CD4-positive, alpha-beta T cell (primary cell): ENCODE results near the gene TPCN2. TPM values are rescaled to one million over a fixed set of nuclear protein-coding genes. Genes with fewer than 3 reads are reported as not detected.

Experiments
- ATAC-seq: fragments of 200-7000 bp; cut with Tn5 transposase; one replicate; pipeline ENCODE4 v1.10.0; 2022; ENCODE audit warnings: mild to moderate bottlenecking; ENCODE audit not compliant: poor library complexity
- CTCF ChIA-PET: fragments of 350-600 bp; sonication (Branson Sonifier 250); formaldehyde crosslinking; loops from one replicate; lab custom pipeline; 2021; ENCODE audit warnings: antibody characterized with exemption, inconsistent platforms; lab: Charles Lee
- POLR2A ChIA-PET: fragments of 350-600 bp; sonication (Branson Sonifier 250); formaldehyde crosslinking; loops from one replicate; lab custom pipeline; 2021; ENCODE audit warnings: antibody characterized with exemption, inconsistent platforms; lab: Charles Lee
- DNase-seq, 14 experiments: peaks; one replicate each; pipeline ENCODE4 v3.0.0-alpha.2; 2013 to 2020; ENCODE audit warnings: mixed read lengths in 2 of 14
- H3K27ac ChIP-seq, 2 donors: one replicate each; pipeline versions ENCODE4 v1.5.1 to v1.7.0; 2013; ENCODE audit warnings: low read length in 2 of 2, low read depth in 1 of 2, mild to moderate bottlenecking in 1 of 2
- H3K27me3 ChIP-seq, 2 experiments: 1 replicate in 1 of 2; 2 replicates in 1 of 2; pipeline versions ENCODE4 v1.6.1 to v1.7.0; 2013; ENCODE audit warnings: low read length in 2 of 2, control low read depth in 1 of 2, mild to moderate bottlenecking in 1 of 2, moderate library complexity in 1 of 2; ENCODE audit not compliant: insufficient read depth in 2 of 2, control insufficient read depth in 1 of 2
- H3K36me3 ChIP-seq: one replicate; pipeline ENCODE4 v1.6.1; 2013; ENCODE audit warnings: low read length, control low read depth; ENCODE audit not compliant: insufficient read depth
- H3K4me1 ChIP-seq: one replicate; pipeline ENCODE4 v1.6.1; 2013; ENCODE audit warnings: low read length, control low read depth; ENCODE audit not compliant: insufficient read depth
- H3K4me3 ChIP-seq: one replicate; pipeline ENCODE4 v1.5.1; 2013; ENCODE audit warnings: mild to moderate bottlenecking, low read length, moderate library complexity
- H3K9me3 ChIP-seq, 2 experiments: 1 replicate in 1 of 2; 2 replicates in 1 of 2; pipeline versions ENCODE4 v1.6.1 to v1.7.0; 2013; ENCODE audit warnings: low read length in 2 of 2, mild to moderate bottlenecking in 2 of 2, control low read depth in 1 of 2, moderate library complexity in 1 of 2; ENCODE audit not compliant: control insufficient read depth in 1 of 2, insufficient read depth in 1 of 2
- H3K27ac Mint-ChIP-seq: one replicate; pipeline ENCODE4 v1.8.0; 2020; ENCODE audit warnings: mixed read lengths
- H3K27me3 Mint-ChIP-seq: one replicate; pipeline ENCODE4 v1.8.0; 2021; ENCODE audit warnings: mixed read lengths
- H3K36me3 Mint-ChIP-seq: one replicate; pipeline ENCODE4 v1.8.0; 2021; ENCODE audit warnings: low read depth, mixed read lengths
- H3K4me1 Mint-ChIP-seq: one replicate; pipeline ENCODE4 v1.8.0; 2021; ENCODE audit warnings: low read depth, mixed read lengths
- H3K4me3 Mint-ChIP-seq: one replicate; pipeline ENCODE4 v1.8.0; 2020; ENCODE audit warnings: mild to moderate bottlenecking, mixed read lengths
- H3K9me3 Mint-ChIP-seq: one replicate; pipeline ENCODE4 v1.8.0; 2020; ENCODE audit warnings: mixed read lengths
- intact Hi-C, 2 experiments: fragments of 100-400 bp; cut with DNase I in 1 of 2; cut with micrococcal nuclease in 1 of 2; formaldehyde crosslinking; loops; one replicate each; pipeline versions ENCODE4 v1.15.1 to v1.9.0; 2023 to 2025; cut with DNase I, micrococcal nuclease
- total RNA-seq, 174 experiments: library from RNA in 2 of 174; stranded (reverse) in 2 of 174; gene quantifications; one replicate each; pipeline ENCODE4 v1.2.3 and lab custom pipeline; 2021 to 2026
- TF ChIP-seq, protein P1 (sequence below): fragments of 200-600 bp; IDR thresholded peaks from one replicate; pipeline ENCODE4 v1.8.0; 2022; ENCODE audit warnings: antibody characterized with exemption, mild to moderate bottlenecking

TPCN2 gene
- total RNA-seq, 2 experiments from 2014 or later: 10.2 to 11.5 TPM

DNA sequence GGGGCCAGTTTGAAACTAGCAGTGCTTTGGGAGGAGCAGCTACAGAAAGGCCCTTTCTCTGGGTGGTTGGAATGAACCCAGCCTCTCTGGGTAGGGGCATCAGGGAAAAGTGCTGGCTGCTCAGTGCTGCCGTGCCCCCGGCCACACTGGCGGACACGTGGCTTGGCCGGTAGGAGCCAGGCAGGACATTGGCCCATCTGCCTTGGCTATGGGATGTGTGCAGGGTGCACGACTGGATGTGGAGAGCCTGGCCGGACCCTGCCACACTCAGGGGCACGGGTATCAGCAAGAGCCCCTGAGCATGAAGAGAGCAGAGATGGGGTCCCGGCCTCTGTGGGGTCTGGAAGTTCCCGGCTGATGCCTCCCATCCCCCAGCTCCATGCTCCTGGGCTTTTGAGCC, 46.6 kb downstream of the TPCN2 start:
- Mint-ChIP-seq H3K36me3 (peaks cover 2% of the 10 kb centered on the region), H3K4me1 (no peaks in the 10 kb centered on the region), H3K27me3 (no peaks in the 10 kb centered on the region), H3K9me3 (no peaks in the 10 kb centered on the region), H3K27ac (no peak overlapping the region), H3K4me3 (no peak overlapping the region)
- H3K4me1 ChIP-seq: no peaks in the 10 kb centered on the region
- no peak overlapping the region for H3K27ac ChIP-seq
- DNase-seq: no peak
- TF ChIP-seq, protein P1, sequence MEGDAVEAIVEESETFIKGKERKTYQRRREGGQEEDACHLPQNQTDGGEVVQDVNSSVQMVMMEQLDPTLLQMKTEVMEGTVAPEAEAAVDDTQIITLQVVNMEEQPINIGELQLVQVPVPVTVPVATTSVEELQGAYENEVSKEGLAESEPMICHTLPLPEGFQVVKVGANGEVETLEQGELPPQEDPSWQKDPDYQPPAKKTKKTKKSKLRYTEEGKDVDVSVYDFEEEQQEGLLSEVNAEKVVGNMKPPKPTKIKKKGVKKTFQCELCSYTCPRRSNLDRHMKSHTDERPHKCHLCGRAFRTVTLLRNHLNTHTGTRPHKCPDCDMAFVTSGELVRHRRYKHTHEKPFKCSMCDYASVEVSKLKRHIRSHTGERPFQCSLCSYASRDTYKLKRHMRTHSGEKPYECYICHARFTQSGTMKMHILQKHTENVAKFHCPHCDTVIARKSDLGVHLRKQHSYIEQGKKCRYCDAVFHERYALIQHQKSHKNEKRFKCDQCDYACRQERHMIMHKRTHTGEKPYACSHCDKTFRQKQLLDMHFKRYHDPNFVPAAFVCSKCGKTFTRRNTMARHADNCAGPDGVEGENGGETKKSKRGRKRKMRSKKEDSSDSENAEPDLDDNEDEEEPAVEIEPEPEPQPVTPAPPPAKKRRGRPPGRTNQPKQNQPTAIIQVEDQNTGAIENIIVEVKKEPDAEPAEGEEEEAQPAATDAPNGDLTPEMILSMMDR: no peak
- CTCF ChIA-PET: no interaction called here
- POLR2A ChIA-PET: no interaction called here
- no peaks in the 10 kb centered on the region for H3K36me3 ChIP-seq
- no peak for ATAC-seq
- intact Hi-C loops: no loop called here
- no peaks in the 10 kb centered on the region for H3K27me3 ChIP-seq
- no peak overlapping the region for H3K4me3 ChIP-seq
- H3K9me3 ChIP-seq: peaks cover 0 to 3% of the 10 kb centered on the region in 2 experiments

DNA sequence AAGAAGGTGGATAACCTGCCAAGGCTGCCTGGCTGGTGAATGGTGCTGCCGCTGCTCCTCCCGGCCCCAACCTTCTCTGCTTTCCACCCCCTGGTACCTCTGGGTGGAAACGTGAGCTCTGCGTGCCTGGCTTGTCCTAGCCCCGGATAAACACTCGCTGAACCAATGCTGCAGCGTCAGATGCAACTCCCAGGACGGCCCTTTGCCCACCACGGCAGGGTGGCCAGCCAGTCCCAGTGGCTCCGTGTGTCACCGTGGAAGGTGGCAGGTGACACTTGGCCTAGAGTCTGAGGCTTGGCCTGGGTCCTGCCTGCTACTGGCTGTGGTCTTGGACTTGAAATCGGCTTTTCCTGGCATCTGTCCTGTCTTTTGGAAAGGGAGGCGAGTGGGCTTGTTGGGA, 47.7 kb downstream of the TPCN2 start:
- TF ChIP-seq, protein P1: no peak
- POLR2A ChIA-PET: no interaction called here
- CTCF ChIA-PET: no interaction called here

DNA sequence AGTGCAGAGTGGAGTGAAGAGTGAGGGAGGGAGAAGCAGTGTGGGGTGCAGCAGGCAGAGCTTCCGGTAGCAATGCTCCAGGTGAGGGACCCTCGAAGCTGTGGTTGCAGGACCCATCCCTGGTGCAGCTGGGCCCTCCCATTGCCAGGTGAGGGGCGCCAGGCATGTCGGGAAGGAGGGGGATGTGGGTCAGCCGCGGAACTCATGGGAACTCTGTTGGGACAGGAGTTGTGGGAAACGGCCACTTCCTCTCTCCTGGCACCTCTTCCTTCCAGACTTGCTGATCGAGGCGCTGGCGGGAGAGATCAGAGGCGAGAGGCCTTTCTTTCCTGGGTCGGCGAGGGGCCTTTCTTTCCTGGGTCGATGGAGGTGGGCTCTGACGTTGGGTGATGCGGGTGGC, 48.5 kb downstream of the TPCN2 start:
- TF ChIP-seq, protein P1: no peak
- POLR2A ChIA-PET: no interaction called here
- CTCF ChIA-PET: no interaction called here

More for the DNA sequence above, 47.7 kb downstream of the TPCN2 start:
- Histone ChIP-seq H3K4me1 (peaks cover 1% of the 10 kb centered on the region), H3K27ac (no peak overlapping the region), H3K36me3 (no peaks in the 10 kb centered on the region), H3K4me3 (no peak overlapping the region), H3K9me3 (peaks cover 0 to 2% of the 10 kb centered on the region in 2 experiments), H3K27me3 (peaks cover 0 to 6% of the 10 kb centered on the region in 2 experiments)
- H3K36me3 Mint-ChIP-seq: no peaks in the 10 kb centered on the region
- peaks cover 2% of the 10 kb centered on the region for H3K4me1 Mint-ChIP-seq
- H3K27me3 Mint-ChIP-seq: no peaks in the 10 kb centered on the region
- H3K27ac Mint-ChIP-seq: no peak overlapping the region
- intact Hi-C loops: no loop called here
- no peak overlapping the region for H3K4me3 Mint-ChIP-seq
- no peaks in the 10 kb centered on the region for H3K9me3 Mint-ChIP-seq
- DNase-seq: no peak
- no peak for ATAC-seq

More for the DNA sequence above, 48.5 kb downstream of the TPCN2 start:
- H3K4me1 Mint-ChIP-seq: peaks cover 4% of the 10 kb centered on the region
- no peak overlapping the region for H3K27ac ChIP-seq
- no peak for DNase-seq
- H3K36me3 ChIP-seq: no peaks in the 10 kb centered on the region
- H3K9me3 ChIP-seq: no peaks in the 10 kb centered on the region
- H3K4me3 ChIP-seq: no peak overlapping the region
- H3K4me3 Mint-ChIP-seq: no peak overlapping the region
- intact Hi-C loops: no loop called here
- ATAC-seq: no peak
- no peak overlapping the region for H3K27ac Mint-ChIP-seq
- H3K27me3 ChIP-seq: peaks cover 0 to 6% of the 10 kb centered on the region in 2 experiments
- no peaks in the 10 kb centered on the region for H3K27me3 Mint-ChIP-seq
- H3K9me3 Mint-ChIP-seq: no peaks in the 10 kb centered on the region
- H3K36me3 Mint-ChIP-seq: no peaks in the 10 kb centered on the region
- peaks cover 7% of the 10 kb centered on the region for H3K4me1 ChIP-seq
